Ishikawa (cell line): ENCODE data around the gene GATC.

Experiments used
- CEBPB ChIP-seq: IDR thresholded peaks from 2 replicates; pipeline ENCODE4 v1.6.1; 2012
- CREB1 ChIP-seq: IDR thresholded peaks from 2 replicates; pipeline ENCODE4 v1.6.1; 2012; ENCODE audit warnings: low read depth
- EGR1 ChIP-seq: IDR thresholded peaks from 2 replicates; pipeline ENCODE4 v1.6.1; 2012
- EP300 ChIP-seq: IDR thresholded peaks from 2 replicates; pipeline ENCODE4 v1.6.1; 2012; ENCODE audit warnings: borderline replicate concordance
- FOXM1 ChIP-seq: IDR thresholded peaks from 2 replicates; pipeline ENCODE4 v1.6.1; 2012; ENCODE audit warnings: low read depth, borderline replicate concordance
- MAX ChIP-seq: IDR thresholded peaks from 2 replicates; pipeline ENCODE4 v1.6.1; 2012
- NFIC ChIP-seq: IDR thresholded peaks from 2 replicates; pipeline ENCODE4 v1.6.1; 2012
- RAD21 ChIP-seq: IDR thresholded peaks from 2 replicates; pipeline ENCODE4 v1.6.1; 2012; ENCODE audit warnings: low read depth
- REST ChIP-seq: IDR thresholded peaks from 2 replicates; pipeline ENCODE4 v1.6.1; 2012; ENCODE audit warnings: low read depth, mild to moderate bottlenecking
- TAF1 ChIP-seq: IDR thresholded peaks from 2 replicates; pipeline ENCODE4 v1.6.1; 2012; ENCODE audit warnings: low read depth, mild to moderate bottlenecking
- TCF12 ChIP-seq: IDR thresholded peaks from 2 replicates; pipeline ENCODE4 v1.6.1; 2012; ENCODE audit warnings: low read depth
- TEAD4 ChIP-seq: IDR thresholded peaks from 2 replicates; pipeline ENCODE4 v1.6.1; 2012
- USF1 ChIP-seq: IDR thresholded peaks from 2 replicates; pipeline ENCODE4 v1.6.1; 2012
- YY1 ChIP-seq: IDR thresholded peaks from 2 replicates; pipeline ENCODE4 v1.6.1; 2012; ENCODE audit warnings: low read depth
- ZBTB7A ChIP-seq: IDR thresholded peaks from 2 replicates; pipeline ENCODE4 v1.6.1; 2012; ENCODE audit warnings: low read depth

GATC gene

GRCh38 chr12:120408771-120409170 lies 37.5 kb upstream of the GATC start:
- TF ChIP-seq NFIC, result no peak
- no peak for TF ChIP-seq USF1
- TF ChIP-seq YY1, result no peak
- TF ChIP-seq TEAD4, result no peak
- no peak for TF ChIP-seq ZBTB7A
- TF ChIP-seq CEBPB, result no peak
- no peak for TF ChIP-seq EP300
- TF ChIP-seq REST, result no peak
- no peak for TF ChIP-seq FOXM1

GRCh38 chr12:120412421-120412820 lies 33.8 kb upstream of the GATC start:
- TF ChIP-seq EP300 (no peak), TEAD4 (no peak), NFIC (no peak), CREB1 (no peak), REST (no peak), TCF12 (no peak), ZBTB7A (no peak), USF1 (no peak), TAF1 (no peak), MAX (no peak), CEBPB (no peak), YY1 (no peak)

GRCh38 chr12:120413901-120414695 lies 32.1 kb upstream of the GATC start:
- TF ChIP-seq EP300 (no peak), REST (no peak), ZBTB7A (no peak), USF1 (no peak), TAF1 (no peak), CEBPB (no peak), TCF12 (no peak), CREB1 (no peak), YY1 (no peak), NFIC (no peak), RAD21 (no peak), TEAD4 (no peak)

- TF ChIP-seq REST (no peak), FOXM1 (no peak), NFIC (no peak), TAF1 (no peak), EGR1 (no peak), CREB1 (no peak), YY1 (no peak), EP300 (no peak)
Measured at GRCh38 chr12:120416490-120417216, 29.6 kb upstream of the GATC start.
